Measurements from ENCODE around the gene DSEL.

DSEL gene

DNA sequence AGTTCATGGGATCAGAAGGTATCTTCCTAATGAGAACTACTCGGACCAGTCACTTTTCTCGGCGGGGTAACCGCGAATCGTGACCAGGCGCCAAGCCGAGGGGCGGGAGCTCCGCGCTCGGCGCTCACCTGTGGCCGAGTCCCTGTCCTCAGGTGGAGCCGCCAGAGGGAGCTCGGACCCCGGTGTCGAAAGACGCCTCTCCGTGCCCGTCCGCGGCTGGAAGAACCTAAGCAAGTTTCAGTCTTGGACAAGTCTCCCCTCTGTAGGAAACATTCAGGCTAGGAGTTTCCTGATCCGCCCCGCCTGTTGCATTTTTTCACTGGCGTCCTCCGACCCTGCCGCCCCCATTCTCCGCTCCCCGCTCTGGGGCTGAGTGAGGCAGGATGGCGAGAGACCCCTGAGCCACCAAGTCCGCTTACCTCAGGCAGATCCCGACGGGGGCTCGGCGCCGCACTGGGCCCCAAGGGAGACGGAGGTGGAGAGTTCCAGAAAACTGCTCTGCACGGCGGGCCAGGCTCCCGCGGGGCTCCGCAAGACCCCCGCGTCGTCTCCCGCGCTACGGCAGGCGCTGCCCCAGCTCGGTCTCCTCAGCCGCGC, 480 bp downstream of the DSEL start:
- peak overlapping the region; percentile 79 for H3K27ac ChIP-seq (ENCODE audit: low read depth, low read length)
- H3K36me3 ChIP-seq (ENCODE audit: control insufficient read depth, insufficient read depth, low read length) = no peaks in the 10 kb centered on the region
- peak overlapping the region; percentile 51 for H3K9ac ChIP-seq (ENCODE audit: low read length)
- no peaks in the 10 kb centered on the region for H3K27me3 ChIP-seq (ENCODE audit: control insufficient read depth, insufficient read depth, low read length)
- H3K4me1 ChIP-seq (ENCODE audit: control insufficient read depth, insufficient read depth, low read length) = peaks cover 5% of the 10 kb centered on the region
- peak overlapping the region; percentile 96 for H3K4me3 ChIP-seq (ENCODE audit: low read length)

DNA sequence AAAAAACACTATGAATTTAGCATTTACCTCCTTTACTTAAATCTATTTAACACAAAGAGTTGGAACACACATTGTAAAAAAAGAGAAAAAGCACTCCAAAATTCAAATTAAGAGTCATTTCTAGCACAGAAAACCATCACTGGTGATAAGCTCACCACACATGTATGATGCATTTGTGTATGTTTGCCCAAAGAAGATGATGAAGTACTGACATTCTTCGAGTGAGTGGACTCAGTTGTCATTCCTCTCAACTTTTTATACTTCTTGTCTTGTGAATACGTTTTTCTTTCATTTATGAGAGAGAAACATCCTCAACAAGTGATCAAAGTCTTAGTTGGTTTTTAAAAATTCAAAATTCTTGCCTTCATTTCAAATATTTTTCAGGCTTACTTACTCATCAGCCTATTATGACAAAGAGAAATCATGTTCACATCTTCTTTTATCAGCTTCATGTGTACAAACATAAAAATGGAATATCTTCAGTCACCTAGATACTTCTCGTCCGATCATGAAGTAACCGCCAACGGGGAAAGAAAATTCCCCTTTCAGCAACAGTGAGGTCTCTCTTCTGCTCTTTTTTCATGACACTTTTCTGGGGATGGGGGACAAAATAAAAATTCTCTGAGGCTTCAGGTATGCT, 1.5 kb downstream of the DSEL start:
- H3K9ac ChIP-seq (ENCODE audit: low read length) = no peak overlapping the region
- no peaks in the 10 kb centered on the region for H3K36me3 ChIP-seq (ENCODE audit: control insufficient read depth, insufficient read depth, low read length)
- H3K4me3 ChIP-seq (ENCODE audit: low read length) = no peak overlapping the region
- H3K4me1 ChIP-seq (ENCODE audit: control insufficient read depth, insufficient read depth, low read length) = peaks cover 5% of the 10 kb centered on the region
- no peaks in the 10 kb centered on the region for H3K27me3 ChIP-seq (ENCODE audit: control insufficient read depth, insufficient read depth, low read length)
- no peak overlapping the region for H3K27ac ChIP-seq (ENCODE audit: low read depth, low read length)

DNA sequence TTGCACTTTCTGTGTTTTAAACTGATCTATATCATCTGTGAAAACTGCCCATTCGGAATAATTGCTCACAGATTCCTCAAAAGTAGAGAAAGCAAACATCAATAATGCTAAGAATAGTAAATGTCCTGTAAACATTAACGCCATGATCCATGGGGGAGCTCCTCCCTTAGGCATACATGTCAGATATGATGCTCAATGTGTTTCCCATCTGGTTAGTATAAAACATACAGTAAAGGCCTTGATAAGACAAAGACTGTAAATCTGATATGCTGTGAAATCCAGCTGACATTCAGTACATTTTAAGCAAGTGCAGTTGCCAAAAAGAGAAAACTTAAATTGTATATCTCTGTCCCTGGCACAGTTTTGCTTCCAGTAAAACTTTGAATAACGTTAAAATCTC, 2.1 kb downstream of the DSEL start:
- Histone ChIP-seq H3K27ac (ENCODE audit: low read depth, low read length) (no peak overlapping the region), H3K36me3 (ENCODE audit: control insufficient read depth, insufficient read depth, low read length) (no peaks in the 10 kb centered on the region), H3K4me3 (ENCODE audit: low read length) (no peak overlapping the region), H3K27me3 (ENCODE audit: control insufficient read depth, insufficient read depth, low read length) (no peaks in the 10 kb centered on the region), H3K4me1 (ENCODE audit: control insufficient read depth, insufficient read depth, low read length) (peaks cover 5% of the 10 kb centered on the region), H3K9ac (ENCODE audit: low read length) (no peak overlapping the region)

DNA sequence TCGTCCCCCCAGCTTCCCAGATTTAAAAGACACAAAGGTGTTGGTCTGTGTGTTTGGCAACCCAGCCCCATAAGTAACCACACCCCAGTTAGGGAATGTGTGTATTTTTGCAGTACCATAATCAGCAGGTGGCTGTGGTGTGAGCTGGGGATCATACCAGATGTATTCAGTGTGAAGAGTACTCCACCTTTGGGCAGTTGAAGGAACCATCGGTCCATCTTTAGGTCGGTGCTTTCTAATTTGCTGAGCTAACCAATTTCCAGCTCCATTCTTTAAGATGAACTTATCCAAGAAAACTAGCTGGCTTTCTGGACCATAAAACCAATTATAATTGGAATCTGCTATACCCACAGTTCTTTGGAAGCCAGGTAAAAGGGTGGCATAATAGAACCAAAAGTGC, 3.2 kb downstream of the DSEL start:
- Histone ChIP-seq H3K4me1 (ENCODE audit: control insufficient read depth, insufficient read depth, low read length) (peaks cover 3% of the 10 kb centered on the region), H3K4me3 (ENCODE audit: low read length) (no peak overlapping the region), H3K27ac (ENCODE audit: low read depth, low read length) (no peak overlapping the region)

DNA sequence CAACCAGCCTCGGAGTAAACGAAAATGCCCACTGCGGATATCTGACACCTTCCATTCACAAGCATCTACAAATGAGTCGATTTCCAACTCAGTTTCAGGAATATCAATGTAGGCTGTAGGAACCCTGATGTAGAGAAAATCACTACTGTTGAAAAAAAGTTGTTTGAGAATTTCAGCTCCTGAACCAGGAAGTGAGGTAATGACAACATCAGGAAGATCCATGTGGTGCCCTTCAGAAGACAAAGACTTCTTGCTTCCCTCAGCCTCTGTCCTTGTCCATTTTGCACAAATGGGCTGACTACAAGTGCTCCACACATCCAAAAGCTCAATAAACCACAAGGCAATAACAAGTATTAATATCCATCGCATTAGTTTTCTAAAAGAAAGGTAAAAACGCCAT, 4.7 kb downstream of the DSEL start:
- H3K4me3 ChIP-seq (ENCODE audit: low read length) = no peak overlapping the region
- no peak overlapping the region for H3K27ac ChIP-seq (ENCODE audit: low read depth, low read length)
- no peaks in the 10 kb centered on the region for H3K27me3 ChIP-seq (ENCODE audit: control insufficient read depth, insufficient read depth, low read length)
- no peaks in the 10 kb centered on the region for H3K36me3 ChIP-seq (ENCODE audit: control insufficient read depth, insufficient read depth, low read length)
- no peak overlapping the region for H3K9ac ChIP-seq (ENCODE audit: low read length)
- H3K4me1 ChIP-seq (ENCODE audit: control insufficient read depth, insufficient read depth, low read length) = no peaks in the 10 kb centered on the region

More for the DNA sequence above, 3.2 kb downstream of the DSEL start:
- H3K27me3 ChIP-seq (ENCODE audit: control insufficient read depth, insufficient read depth, low read length) = no peaks in the 10 kb centered on the region
- H3K36me3 ChIP-seq (ENCODE audit: control insufficient read depth, insufficient read depth, low read length) = no peaks in the 10 kb centered on the region
- H3K9ac ChIP-seq (ENCODE audit: low read length) = no peak overlapping the region

DNA sequence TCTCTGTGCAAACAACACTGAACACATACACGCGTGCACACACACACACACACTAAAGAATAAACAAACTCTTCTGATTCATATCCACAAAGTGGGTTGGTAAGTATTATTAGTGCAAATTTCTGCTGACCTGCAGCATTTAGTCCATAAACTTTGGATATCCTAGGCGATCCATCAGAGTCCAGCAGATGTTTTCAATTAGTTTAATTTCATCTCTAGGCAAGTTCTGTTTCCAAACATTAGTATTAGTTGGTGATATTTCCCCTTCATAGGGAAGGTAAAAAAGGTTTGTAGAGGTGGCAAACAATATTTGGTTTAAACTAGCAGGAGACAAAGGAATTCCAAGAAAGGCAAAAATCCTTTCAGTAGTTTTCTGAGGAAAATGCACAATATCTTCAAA, 5.7 kb downstream of the DSEL start:
- Histone ChIP-seq H3K4me3 (ENCODE audit: low read length) (no peak overlapping the region), H3K4me1 (ENCODE audit: control insufficient read depth, insufficient read depth, low read length) (no peaks in the 10 kb centered on the region), H3K27ac (ENCODE audit: low read depth, low read length) (no peak overlapping the region), H3K9ac (ENCODE audit: low read length) (no peak overlapping the region), H3K36me3 (ENCODE audit: control insufficient read depth, insufficient read depth, low read length) (no peaks in the 10 kb centered on the region), H3K27me3 (ENCODE audit: control insufficient read depth, insufficient read depth, low read length) (no peaks in the 10 kb centered on the region)

DNA sequence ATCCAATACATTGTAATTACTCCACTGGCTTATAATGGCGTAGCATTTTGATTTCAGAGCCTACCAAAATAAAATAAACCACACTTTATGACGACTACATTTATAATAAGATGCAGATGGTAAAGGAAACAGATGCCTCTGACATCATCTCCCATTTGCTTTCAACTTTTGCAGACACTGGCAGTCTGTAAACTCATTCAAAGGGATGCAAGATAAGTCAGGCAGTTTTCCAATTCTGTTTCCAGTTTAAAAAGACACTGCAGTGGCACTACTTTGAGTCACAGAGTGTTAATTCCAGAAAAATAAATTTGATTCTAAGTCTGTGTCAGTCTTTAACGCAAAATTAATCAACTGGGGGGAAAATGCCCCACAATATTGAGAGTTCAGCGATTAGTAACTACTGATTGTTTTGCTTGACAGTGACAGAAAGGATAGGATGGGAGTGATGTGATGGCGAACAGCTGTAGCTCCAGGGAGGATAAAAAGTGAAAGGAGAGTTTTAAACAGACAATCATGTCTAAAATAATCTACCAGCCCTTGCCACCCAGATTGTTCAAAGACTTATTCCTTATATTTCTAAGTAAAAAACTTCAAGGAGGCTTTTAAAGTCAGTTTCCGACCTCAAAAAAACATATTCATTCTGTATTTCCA, 6.7 kb downstream of the DSEL start:
- Histone ChIP-seq H3K36me3 (ENCODE audit: control insufficient read depth, insufficient read depth, low read length) (no peaks in the 10 kb centered on the region), H3K4me1 (ENCODE audit: control insufficient read depth, insufficient read depth, low read length) (no peaks in the 10 kb centered on the region), H3K9ac (ENCODE audit: low read length) (no peak overlapping the region), H3K27ac (ENCODE audit: low read depth, low read length) (no peak overlapping the region), H3K4me3 (ENCODE audit: low read length) (no peak overlapping the region), H3K27me3 (ENCODE audit: control insufficient read depth, insufficient read depth, low read length) (no peaks in the 10 kb centered on the region)

DNA sequence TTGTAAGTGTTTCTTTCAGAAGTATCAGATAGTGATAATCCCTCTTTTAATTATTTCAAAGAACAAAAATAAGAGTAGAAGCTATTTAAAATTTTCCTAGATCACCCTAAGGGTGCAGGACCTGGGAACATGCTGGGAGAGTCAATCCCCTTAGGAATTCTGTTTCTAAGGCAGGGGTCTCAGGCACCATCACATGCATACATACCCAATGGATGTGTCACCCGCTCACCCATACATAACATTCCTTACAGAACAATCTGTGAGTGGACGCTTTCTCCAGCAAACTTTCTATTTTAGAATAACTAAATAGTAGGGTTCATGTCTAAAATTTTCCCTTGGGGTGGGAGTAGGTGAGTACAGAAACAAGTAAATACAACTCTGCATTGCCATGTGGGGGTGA, 8.4 kb downstream of the DSEL start:
- H3K4me1 ChIP-seq (ENCODE audit: control insufficient read depth, insufficient read depth, low read length) = no peaks in the 10 kb centered on the region
- no peaks in the 10 kb centered on the region for H3K27me3 ChIP-seq (ENCODE audit: control insufficient read depth, insufficient read depth, low read length)
- H3K4me3 ChIP-seq (ENCODE audit: low read length) = no peak overlapping the region
- no peaks in the 10 kb centered on the region for H3K36me3 ChIP-seq (ENCODE audit: control insufficient read depth, insufficient read depth, low read length)
- H3K9ac ChIP-seq (ENCODE audit: low read length) = no peak overlapping the region
- H3K27ac ChIP-seq (ENCODE audit: low read depth, low read length) = no peak overlapping the region

DNA sequence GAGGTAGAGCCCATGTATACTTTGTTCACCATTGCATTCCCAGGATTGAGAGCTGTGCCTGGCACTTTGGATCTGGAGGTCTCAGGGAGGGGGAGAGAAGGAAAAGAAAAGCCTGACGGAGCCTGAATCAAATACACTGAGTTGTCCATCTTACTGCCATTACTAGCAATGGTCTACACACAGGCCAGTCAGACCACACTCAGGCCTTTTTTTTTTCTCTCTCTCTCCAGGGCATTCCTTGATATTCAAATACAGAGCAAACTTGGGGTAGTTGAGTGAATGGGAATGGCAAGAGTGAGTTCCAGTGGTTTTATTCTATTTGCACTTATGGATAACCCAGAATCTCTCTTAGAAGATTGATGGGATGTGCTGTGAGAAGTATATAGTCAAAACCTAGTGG, 11.8 kb downstream of the DSEL start:
- Histone ChIP-seq H3K36me3 (ENCODE audit: control insufficient read depth, insufficient read depth, low read length) (no peaks in the 10 kb centered on the region), H3K4me3 (ENCODE audit: low read length) (no peak overlapping the region), H3K27ac (ENCODE audit: low read depth, low read length) (no peak overlapping the region), H3K27me3 (ENCODE audit: control insufficient read depth, insufficient read depth, low read length) (no peaks in the 10 kb centered on the region), H3K9ac (ENCODE audit: low read length) (no peak overlapping the region), H3K4me1 (ENCODE audit: control insufficient read depth, insufficient read depth, low read length) (no peaks in the 10 kb centered on the region)

DNA sequence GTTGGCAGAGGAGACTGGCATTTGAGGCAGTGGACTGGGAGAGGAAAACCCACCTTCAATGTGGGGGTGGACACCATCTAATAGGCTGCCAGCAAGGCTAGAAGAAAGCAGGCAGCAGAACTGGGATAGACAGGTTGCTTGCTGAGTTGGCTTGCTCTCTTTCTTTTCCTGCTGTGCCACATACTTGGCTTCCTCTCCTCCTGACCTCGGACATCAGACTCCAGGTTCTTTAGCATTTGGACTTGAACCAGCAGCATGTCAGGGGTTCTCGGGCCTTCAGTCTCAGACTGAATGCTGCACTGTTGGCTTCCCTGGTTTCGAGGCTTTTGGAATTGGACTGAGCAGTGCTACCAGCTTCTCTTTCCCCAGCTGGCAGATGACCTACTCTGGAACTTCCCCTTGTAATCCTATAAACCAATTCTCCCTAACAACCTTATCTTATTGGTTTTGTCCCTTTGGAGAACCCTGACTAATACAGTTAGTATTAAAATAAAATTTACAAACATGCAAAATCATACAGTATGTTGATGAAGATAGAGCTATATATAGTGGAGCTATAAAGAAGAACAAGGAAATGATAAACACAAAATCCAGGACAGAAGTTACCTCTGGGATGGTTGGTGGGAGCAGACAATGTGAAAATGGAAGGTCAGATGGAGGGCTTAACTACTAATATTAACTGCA, 15.9 kb downstream of the DSEL start:
- Histone ChIP-seq H3K4me1 (ENCODE audit: control insufficient read depth, insufficient read depth, low read length) (no peaks in the 10 kb centered on the region), H3K36me3 (ENCODE audit: control insufficient read depth, insufficient read depth, low read length) (no peaks in the 10 kb centered on the region), H3K4me3 (ENCODE audit: low read length) (no peak overlapping the region), H3K27me3 (ENCODE audit: control insufficient read depth, insufficient read depth, low read length) (no peaks in the 10 kb centered on the region), H3K27ac (ENCODE audit: low read depth, low read length) (no peak overlapping the region), H3K9ac (ENCODE audit: low read length) (no peak overlapping the region)

DNA sequence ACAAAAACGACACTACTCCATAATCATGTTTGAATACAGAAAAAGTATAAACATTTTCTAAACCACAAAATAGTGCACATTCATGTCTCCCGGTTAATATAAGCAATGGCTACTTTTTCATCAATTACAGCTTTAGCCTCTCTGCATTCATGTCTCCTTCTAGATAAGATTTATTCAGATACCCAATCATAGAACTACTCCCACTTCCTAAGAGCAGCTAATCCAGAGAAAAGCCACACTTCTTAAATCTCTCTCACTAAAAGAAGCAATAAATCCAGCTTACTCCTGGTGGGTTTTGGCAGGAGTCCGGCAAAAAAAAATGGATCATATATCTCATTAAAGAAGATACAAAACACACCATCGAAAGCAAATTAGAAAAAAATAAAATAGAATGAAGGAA, 20.1 kb downstream of the DSEL start:
- Histone ChIP-seq H3K4me1 (ENCODE audit: control insufficient read depth, insufficient read depth, low read length) (no peaks in the 10 kb centered on the region), H3K36me3 (ENCODE audit: control insufficient read depth, insufficient read depth, low read length) (no peaks in the 10 kb centered on the region), H3K4me3 (ENCODE audit: low read length) (no peak overlapping the region), H3K27ac (ENCODE audit: low read depth, low read length) (no peak overlapping the region), H3K27me3 (ENCODE audit: control insufficient read depth, insufficient read depth, low read length) (no peaks in the 10 kb centered on the region), H3K9ac (ENCODE audit: low read length) (no peak overlapping the region)

DNA sequence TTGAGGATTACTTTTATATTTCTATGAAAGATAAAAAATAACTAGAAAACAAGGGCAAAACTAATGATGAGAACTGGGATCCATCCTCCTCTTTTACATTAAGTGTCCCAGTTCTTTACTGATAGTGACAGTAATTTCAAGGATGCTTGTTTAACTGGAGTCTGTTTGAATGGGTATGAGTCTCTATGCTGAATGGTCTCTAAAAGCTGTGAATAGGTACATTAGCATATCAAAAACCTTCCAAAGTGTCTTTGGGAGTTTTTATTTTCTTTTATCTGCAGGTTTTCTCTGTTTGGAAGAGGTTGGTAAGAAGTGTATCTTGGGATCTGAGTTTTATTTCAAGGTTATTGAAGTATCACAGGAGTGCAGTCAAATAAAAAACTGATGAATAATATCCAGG, 30.0 kb downstream of the DSEL start:
- Histone ChIP-seq H3K4me1 (ENCODE audit: control insufficient read depth, insufficient read depth, low read length) (no peaks in the 10 kb centered on the region), H3K27ac (ENCODE audit: low read depth, low read length) (no peak overlapping the region), H3K36me3 (ENCODE audit: control insufficient read depth, insufficient read depth, low read length) (no peaks in the 10 kb centered on the region), H3K4me3 (ENCODE audit: low read length) (no peak overlapping the region), H3K27me3 (ENCODE audit: control insufficient read depth, insufficient read depth, low read length) (no peaks in the 10 kb centered on the region), H3K9ac (ENCODE audit: low read length) (no peak overlapping the region)
